ENCODE data around the gene HORMAD2. TPM values are rescaled to one million over a fixed set of nuclear protein-coding genes. Genes with fewer than 3 reads are reported as not detected.
A peak's percentile ranks its signal among the peaks of the same experiment; 100 is the strongest.

Gene HORMAD2
- polyA plus RNA-seq, 2 of the 4 experiments (the other 2 are of a cell fraction): not detected

DNA sequence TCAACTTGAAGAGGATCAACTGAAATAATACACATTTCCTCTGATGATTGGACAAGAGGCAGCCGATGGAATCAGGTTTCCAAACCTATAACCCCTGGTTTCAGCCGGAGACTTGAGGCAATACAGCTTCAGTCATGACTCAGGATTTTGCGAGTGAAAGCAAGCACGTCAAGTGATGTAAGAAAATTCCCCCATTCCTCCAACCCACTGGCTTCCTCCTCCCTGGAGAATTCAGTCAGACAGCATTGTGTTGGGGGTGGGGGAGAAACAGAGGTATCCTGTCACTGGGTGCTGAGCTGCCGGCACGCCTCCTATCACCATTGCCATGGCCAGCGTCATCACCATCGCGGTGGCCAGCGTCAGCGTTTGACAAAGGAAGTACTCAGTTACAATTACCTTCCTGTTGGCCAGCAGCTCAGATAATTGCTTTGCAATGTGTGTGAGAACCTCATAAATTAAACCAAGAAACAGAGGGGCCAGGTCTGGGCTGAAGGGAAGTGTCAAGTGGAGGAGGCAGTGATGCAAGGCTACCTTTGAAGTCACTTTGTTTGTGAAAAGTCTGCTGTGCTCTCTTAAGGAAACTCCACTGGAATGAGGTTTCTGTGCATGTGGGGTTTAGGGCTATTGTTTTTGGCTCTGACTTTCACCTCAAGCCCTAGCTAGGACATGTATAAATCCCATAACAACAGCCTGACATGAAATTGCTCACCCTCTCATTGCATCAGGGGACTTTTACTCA lies 116.0 kb downstream of the HORMAD2 start (continued):
- TF ChIP-seq RAD21 (conservative IDR thresholded peaks at IDR 0.05 in 1 of 2, IDR thresholded peaks at IDR 0.05 in 1 of 2) (peak in 1 of 2 experiments; percentile 36; a peak in 3 of 5 replicates), EP300 (IDR thresholded peaks at IDR 0.05) (peak; percentile 96 to 99; a peak in 4 of 5 replicates), MYC (IDR thresholded peaks at IDR 0.05; ENCODE audit: borderline replicate concordance, low read length) (peak; percentile 3; the same call in 1 of the 2 replicates), GATA3 (IDR thresholded peaks at IDR 0.05; ENCODE audit: borderline replicate concordance) (peak; percentile 95), MAFK (IDR thresholded peaks at IDR 0.05; ENCODE audit: partially characterized antibody) (peak; percentile 96), FOSL2 (IDR thresholded peaks at IDR 0.05) (peak; percentile 61), FOSL2 (CRISPR knock-in tag; IDR thresholded peaks at IDR 0.05) (peak; percentile 88), FOSB (CRISPR knock-in tag; IDR thresholded peaks at IDR 0.05) (no peak), BHLHE40 (IDR thresholded peaks at IDR 0.05; ENCODE audit: low read depth, low read length) (no peak), JUN (IDR thresholded peaks at IDR 0.05) (peak; percentile 95 to 98; a peak in 4 of 5 replicates), HOXA7 (CRISPR knock-in tag; IDR thresholded peaks at IDR 0.05) (0 out of 2 replicates have a peak, but pooled peaks have one; percentile 56), HOXB5 (CRISPR knock-in tag; IDR thresholded peaks at IDR 0.05) (peak; percentile 60; the same call in 1 of the 2 replicates), POLR2AphosphoS2 (conservative IDR thresholded peaks at IDR 0.05; ENCODE audit: low read length) (no peak), FOXS1 (CRISPR knock-in tag; IDR thresholded peaks at IDR 0.05) (peak; percentile 91; the same call in 1 of the 2 replicates)
- TF ChIP-seq, protein P1, sequence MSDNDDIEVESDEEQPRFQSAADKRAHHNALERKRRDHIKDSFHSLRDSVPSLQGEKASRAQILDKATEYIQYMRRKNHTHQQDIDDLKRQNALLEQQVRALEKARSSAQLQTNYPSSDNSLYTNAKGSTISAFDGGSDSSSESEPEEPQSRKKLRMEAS (IDR thresholded peaks at IDR 0.05): peak; percentile 80
- TF ChIP-seq, protein P2, sequence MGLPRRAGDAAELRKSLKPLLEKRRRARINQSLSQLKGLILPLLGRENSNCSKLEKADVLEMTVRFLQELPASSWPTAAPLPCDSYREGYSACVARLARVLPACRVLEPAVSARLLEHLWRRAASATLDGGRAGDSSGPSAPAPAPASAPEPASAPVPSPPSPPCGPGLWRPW (IDR thresholded peaks at IDR 0.05): peak; percentile 68
- TF ChIP-seq, protein P3, sequence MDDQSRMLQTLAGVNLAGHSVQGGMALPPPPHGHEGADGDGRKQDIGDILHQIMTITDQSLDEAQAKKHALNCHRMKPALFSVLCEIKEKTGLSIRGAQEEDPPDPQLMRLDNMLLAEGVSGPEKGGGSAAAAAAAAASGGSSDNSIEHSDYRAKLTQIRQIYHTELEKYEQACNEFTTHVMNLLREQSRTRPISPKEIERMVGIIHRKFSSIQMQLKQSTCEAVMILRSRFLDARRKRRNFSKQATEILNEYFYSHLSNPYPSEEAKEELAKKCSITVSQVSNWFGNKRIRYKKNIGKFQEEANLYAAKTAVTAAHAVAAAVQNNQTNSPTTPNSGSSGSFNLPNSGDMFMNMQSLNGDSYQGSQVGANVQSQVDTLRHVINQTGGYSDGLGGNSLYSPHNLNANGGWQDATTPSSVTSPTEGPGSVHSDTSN (IDR thresholded peaks at IDR 0.05): peak; percentile 78; the same call in 1 of the 2 replicates
- TF ChIP-seq, protein P4, sequence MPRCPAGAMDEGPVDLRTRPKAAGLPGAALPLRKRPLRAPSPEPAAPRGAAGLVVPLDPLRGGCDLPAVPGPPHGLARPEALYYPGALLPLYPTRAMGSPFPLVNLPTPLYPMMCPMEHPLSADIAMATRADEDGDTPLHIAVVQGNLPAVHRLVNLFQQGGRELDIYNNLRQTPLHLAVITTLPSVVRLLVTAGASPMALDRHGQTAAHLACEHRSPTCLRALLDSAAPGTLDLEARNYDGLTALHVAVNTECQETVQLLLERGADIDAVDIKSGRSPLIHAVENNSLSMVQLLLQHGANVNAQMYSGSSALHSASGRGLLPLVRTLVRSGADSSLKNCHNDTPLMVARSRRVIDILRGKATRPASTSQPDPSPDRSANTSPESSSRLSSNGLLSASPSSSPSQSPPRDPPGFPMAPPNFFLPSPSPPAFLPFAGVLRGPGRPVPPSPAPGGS (IDR thresholded peaks at IDR 0.05): peak; percentile 79; the same call in 2 of the 3 replicates

GRCh38 chr22:30196880-30197336 lies 116.6 kb downstream of the HORMAD2 start:
- DNase-seq (ENCODE audit: low read depth in 1 of 2, low spot score in 1 of 2) (no peak), FAIRE-seq (no peak), ATAC-seq (peak in 1 of 2 experiments; percentile 16; a peak in 3 of 6 replicates)
- CTCF ChIA-PET: interaction anchor here (0.6 to 2.0 kb wide), 6 partner anchors 19 to 191 kb away, joined by 3 to 8 read pairs (median 3); no protein-coding TSS in a partner anchor
- Histone ChIP-seq H3K27ac (peak overlapping the region; percentile 95 to 100), H3K4me2 (peak overlapping the region; percentile 62), H3K4me1 (peaks cover 64% of the 10 kb centered on the region), H3K4me3 (no peak overlapping the region), H3K9me3 (peaks cover 7% of the 10 kb centered on the region; the same call in 2 of the 3 replicates)
- POLR2A ChIA-PET: interaction anchor here (0.6 to 2.7 kb wide), 10 partner anchors 10 to 227 kb away, joined by 3 to 47 read pairs (median 6); partner anchors contain the start of gene RNF215
- 0 out of 2 replicates have a peak, but pooled peaks have one; percentile 5 for TF ChIP-seq NFE2L2 (conservative IDR thresholded peaks at IDR 0.05; ENCODE audit: low read length)
- peak; percentile 15; the same call in 1 of the 2 replicates for TF ChIP-seq HEYL (CRISPR knock-in tag; IDR thresholded peaks at IDR 0.05)
- peak in 1 of 2 experiments; percentile 14; a peak in 1 of 5 replicates for TF ChIP-seq JUN (IDR thresholded peaks at IDR 0.05)
- no peak; a peak in 1 of 4 replicates for TF ChIP-seq CEBPB (IDR thresholded peaks at IDR 0.05)
- TF ChIP-seq MAFK (IDR thresholded peaks at IDR 0.05; ENCODE audit: partially characterized antibody): no peak
- no peak for TF ChIP-seq E2F6 (IDR thresholded peaks at IDR 0.05; ENCODE audit: borderline replicate concordance, low read depth)
- TF ChIP-seq HOXB13 (CRISPR knock-in tag; IDR thresholded peaks at IDR 0.05; ENCODE audit: low read depth): peak; percentile 79
- TF ChIP-seq ATOH8 (CRISPR knock-in tag; IDR thresholded peaks at IDR 0.05; ENCODE audit: low read depth): peak; percentile 67; the same call in 1 of the 2 replicates
- TF ChIP-seq TP53 (CRISPR knock-in tag; IDR thresholded peaks at IDR 0.05): 0 out of 2 replicates have a peak, but pooled peaks have one; percentile 56
- peak; percentile 73; the same call in 1 of the 2 replicates for TF ChIP-seq ZNF302 (CRISPR knock-in tag; IDR thresholded peaks at IDR 0.05)
- peak; percentile 61; the same call in 1 of the 2 replicates for TF ChIP-seq ZSCAN20 (CRISPR knock-in tag; IDR thresholded peaks at IDR 0.05)
- peak; percentile 71; the same call in 1 of the 2 replicates for TF ChIP-seq HOXA7 (CRISPR knock-in tag; IDR thresholded peaks at IDR 0.05)
- peak; percentile 40; the same call in 1 of the 2 replicates for TF ChIP-seq HOXB5 (CRISPR knock-in tag; IDR thresholded peaks at IDR 0.05)
- TF ChIP-seq BHLHE40 (IDR thresholded peaks at IDR 0.05; ENCODE audit: low read depth, low read length): no peak
- 4% methylated on average over 2 of the region's 2 CpGs for WGBS (ENCODE audit: missing lambda C conversion rate)

Measured in A549 (cell line).